Effector memory CD4-positive, alpha-beta T cell (primary cell): Measurements from ENCODE around the gene DTHD1.

Experiments
- DNase-seq, 3 donors: peaks; one replicate each; pipeline ENCODE4 v3.0.0-alpha.2; 2020
- H3K27ac ChIP-seq: 2 replicates; pipeline ENCODE4 v1.7.0; 2013; ENCODE audit warnings: mild to moderate bottlenecking, low read length, moderate library complexity; ENCODE audit not compliant: insufficient read depth, poor library complexity, severe bottlenecking
- H3K27me3 ChIP-seq: replicated peaks from 2 replicates; pipeline ENCODE4 v1.7.0; 2013; ENCODE audit warnings: mild to moderate bottlenecking, low read length; ENCODE audit not compliant: insufficient read depth, control insufficient read depth, poor library complexity, severe bottlenecking
- H3K36me3 ChIP-seq: 2 replicates; pipeline ENCODE4 v1.7.0; 2013; ENCODE audit warnings: mild to moderate bottlenecking, low read length, moderate library complexity; ENCODE audit not compliant: control insufficient read depth, insufficient read depth
- H3K4me1 ChIP-seq: 2 replicates; pipeline ENCODE4 v1.7.0; 2013; ENCODE audit warnings: low read length, mild to moderate bottlenecking; ENCODE audit not compliant: control insufficient read depth, insufficient read depth, poor library complexity, severe bottlenecking
- H3K4me3 ChIP-seq: 2 replicates; pipeline ENCODE4 v1.7.0; 2013; ENCODE audit warnings: low read length, low read depth, mild to moderate bottlenecking; ENCODE audit not compliant: insufficient read depth, poor library complexity, severe bottlenecking
- H3K9me3 ChIP-seq: 2 replicates; pipeline ENCODE4 v1.7.0; 2013; ENCODE audit warnings: mild to moderate bottlenecking, low read length, moderate library complexity; ENCODE audit not compliant: control insufficient read depth

Gene DTHD1

GRCh38 chr4:36325499-36325898 is 44.1 kb downstream of the DTHD1 start:
- Histone ChIP-seq H3K27me3 (no peaks in the 10 kb centered on the region), H3K27ac (no peak overlapping the region), H3K4me3 (no peak overlapping the region), H3K36me3 (no peaks in the 10 kb centered on the region), H3K4me1 (peaks cover 30% of the 10 kb centered on the region), H3K9me3 (no peaks in the 10 kb centered on the region)
- DNase-seq: no peak

- no peaks in the 10 kb centered on the region for H3K27me3 ChIP-seq
Measured at GRCh38 chr4:36325926-36326325, 44.5 kb downstream of the DTHD1 start.

GRCh38 chr4:36326476-36327029 is 45.1 kb downstream of the DTHD1 start:
- Histone ChIP-seq H3K9me3 (no peaks in the 10 kb centered on the region), H3K4me1 (peaks cover 30% of the 10 kb centered on the region), H3K36me3 (no peaks in the 10 kb centered on the region), H3K27ac (no peak overlapping the region), H3K27me3 (no peaks in the 10 kb centered on the region), H3K4me3 (no peak overlapping the region)
- DNase-seq: no peak

More at GRCh38 chr4:36325926-36326325, 44.5 kb downstream of the DTHD1 start:
- DNase-seq: no peak
- H3K4me3 ChIP-seq: no peak overlapping the region
- peaks cover 30% of the 10 kb centered on the region for H3K4me1 ChIP-seq
- no peaks in the 10 kb centered on the region for H3K9me3 ChIP-seq
- no peaks in the 10 kb centered on the region for H3K36me3 ChIP-seq
- no peak overlapping the region for H3K27ac ChIP-seq

- H3K36me3 ChIP-seq: no peaks in the 10 kb centered on the region
- no peak overlapping the region for H3K4me3 ChIP-seq
- DNase-seq: no peak
- peaks cover 27% of the 10 kb centered on the region for H3K4me1 ChIP-seq
- H3K9me3 ChIP-seq: no peaks in the 10 kb centered on the region
- H3K27me3 ChIP-seq: no peaks in the 10 kb centered on the region
- no peak overlapping the region for H3K27ac ChIP-seq
Measured at GRCh38 chr4:36327400-36327799, 46.0 kb downstream of the DTHD1 start.

GRCh38 chr4:36328130-36328529 is 46.7 kb downstream of the DTHD1 start:
- no peak for DNase-seq
- no peaks in the 10 kb centered on the region for H3K9me3 ChIP-seq
- no peaks in the 10 kb centered on the region for H3K36me3 ChIP-seq
- H3K27me3 ChIP-seq: no peaks in the 10 kb centered on the region
- H3K4me3 ChIP-seq: no peak overlapping the region
- H3K4me1 ChIP-seq: peaks cover 23% of the 10 kb centered on the region
- no peak overlapping the region for H3K27ac ChIP-seq

- H3K9me3 ChIP-seq: no peaks in the 10 kb centered on the region
- no peak overlapping the region for H3K4me3 ChIP-seq
- H3K36me3 ChIP-seq: no peaks in the 10 kb centered on the region
- H3K27ac ChIP-seq: no peak overlapping the region
- peaks cover 16% of the 10 kb centered on the region for H3K4me1 ChIP-seq
- DNase-seq: no peak
- no peaks in the 10 kb centered on the region for H3K27me3 ChIP-seq
Measured at GRCh38 chr4:36329228-36329627, 47.8 kb downstream of the DTHD1 start.

GRCh38 chr4:36330796-36331195 is 49.4 kb downstream of the DTHD1 start:
- H3K36me3 ChIP-seq: no peaks in the 10 kb centered on the region
- no peaks in the 10 kb centered on the region for H3K27me3 ChIP-seq
- no peak overlapping the region for H3K4me3 ChIP-seq
- no peak for DNase-seq
- no peak overlapping the region for H3K27ac ChIP-seq
- peaks cover 5% of the 10 kb centered on the region for H3K4me1 ChIP-seq
- no peaks in the 10 kb centered on the region for H3K9me3 ChIP-seq

- no peaks in the 10 kb centered on the region for H3K36me3 ChIP-seq
- H3K4me3 ChIP-seq: no peak overlapping the region
- no peak overlapping the region for H3K27ac ChIP-seq
- H3K9me3 ChIP-seq: no peaks in the 10 kb centered on the region
- H3K4me1 ChIP-seq: peaks cover 3% of the 10 kb centered on the region
- no peak for DNase-seq
- H3K27me3 ChIP-seq: no peaks in the 10 kb centered on the region
Measured at GRCh38 chr4:36332023-36332781, 50.8 kb downstream of the DTHD1 start.

- Histone ChIP-seq H3K9me3 (no peaks in the 10 kb centered on the region), H3K36me3 (no peaks in the 10 kb centered on the region), H3K27ac (no peak overlapping the region), H3K4me3 (no peak overlapping the region), H3K4me1 (peaks cover 3% of the 10 kb centered on the region), H3K27me3 (no peaks in the 10 kb centered on the region)
- no peak for DNase-seq
Measured at GRCh38 chr4:36332782-36333131, 51.3 kb downstream of the DTHD1 start.

- Histone ChIP-seq H3K27me3 (no peaks in the 10 kb centered on the region), H3K9me3 (no peaks in the 10 kb centered on the region), H3K4me1 (peaks cover 3% of the 10 kb centered on the region), H3K27ac (no peak overlapping the region), H3K36me3 (no peaks in the 10 kb centered on the region), H3K4me3 (no peak overlapping the region)
- DNase-seq: no peak
Measured at GRCh38 chr4:36333303-36333877, 52.0 kb downstream of the DTHD1 start.
